KBM-7 (cell line): ENCODE data around the gene RARB.

Experiments
- DNase-seq: peaks from one replicate; pipeline ENCODE4 v3.0.0-alpha.2; 2015
- in situ Hi-C: fragments of 300-500 bp; cut with MboI; formaldehyde crosslinking; loops from 2 replicates; pipeline ENCODE4 v1.14.3; 2020; ENCODE audit warnings: low sequenced_read_pairs, low pct_unique_long_range_greater_than_20kb, mixed read lengths

The RARB gene

DNA sequence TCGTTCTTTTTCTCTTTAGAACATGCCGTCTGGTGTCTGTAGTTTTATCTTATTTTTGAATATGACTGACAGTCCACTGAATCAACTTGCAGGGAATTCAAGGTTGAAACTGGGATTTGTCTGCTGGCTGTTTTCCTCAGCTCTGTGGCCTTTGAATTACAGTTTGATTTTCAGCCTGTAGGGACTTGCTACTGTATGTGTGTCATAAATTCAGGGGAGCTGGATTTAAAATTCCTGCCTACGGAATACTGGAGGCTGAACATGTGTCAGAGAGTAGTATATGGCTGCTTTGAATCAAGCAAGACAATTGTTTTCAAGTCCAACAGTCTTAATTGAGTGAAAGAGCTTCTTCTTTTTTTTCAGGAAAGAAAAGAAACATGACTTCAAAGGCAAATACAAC lies 33.9 kb downstream of the RARB start:
- no peak for DNase-seq
- in situ Hi-C loops: no loop called here

DNA sequence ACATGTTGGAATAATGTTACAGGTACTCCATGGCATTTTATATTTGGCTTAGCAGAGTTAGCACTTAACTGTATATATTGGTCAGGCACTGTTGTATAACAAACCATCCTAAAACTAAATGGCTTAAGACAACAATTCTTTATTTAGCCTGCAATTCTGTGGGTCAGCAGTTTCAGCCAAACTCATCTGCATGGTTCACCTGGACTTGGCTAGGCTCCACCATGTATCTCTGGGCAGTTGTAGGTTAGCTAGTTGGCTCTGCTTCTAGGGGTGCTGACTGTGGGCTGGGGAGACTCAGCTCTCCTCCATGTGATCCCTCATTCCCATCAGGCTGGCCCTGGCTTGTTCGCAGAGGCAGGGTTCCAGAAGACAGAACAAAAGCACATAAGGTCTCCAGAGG lies 34.4 kb downstream of the RARB start:
- no peak for DNase-seq
- in situ Hi-C loops: no loop called here

DNA sequence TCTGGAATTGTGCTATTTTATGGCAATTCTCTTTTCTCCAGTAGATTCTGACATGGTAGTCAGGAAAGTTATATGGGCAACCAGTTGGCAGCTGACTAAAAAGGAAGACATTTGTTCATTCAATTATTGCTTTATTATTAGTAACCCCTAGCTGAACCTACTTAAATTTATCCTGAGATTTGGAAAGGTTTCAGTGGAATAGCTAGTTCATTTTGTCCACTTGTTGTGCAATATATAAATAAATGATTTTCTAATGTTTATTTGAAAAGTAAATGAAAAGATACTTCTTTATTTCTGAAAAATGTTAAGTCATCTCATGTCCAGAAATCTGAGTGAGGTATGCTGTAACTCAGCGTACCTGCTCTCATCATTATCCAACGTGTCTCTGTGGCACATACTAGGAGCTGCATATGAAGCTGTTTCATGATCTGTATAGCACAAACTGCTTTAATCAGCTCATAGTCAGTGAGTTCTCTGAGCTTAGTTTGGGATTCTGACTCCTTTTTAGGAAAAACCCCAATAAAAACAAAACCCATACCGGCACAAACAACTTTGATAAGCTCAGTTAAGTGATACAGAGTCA lies 35.9 kb downstream of the RARB start:
- in situ Hi-C loops: no loop called here
- DNase-seq: no peak

GRCh38 chr3:25465266-25465860 lies 37.3 kb downstream of the RARB start:
- no peak for DNase-seq
- in situ Hi-C loops: no loop called here

- DNase-seq: no peak
- in situ Hi-C loops: no loop called here
These were observed 40.8 kb downstream of the RARB start for GRCh38 chr3:25468866-25469319.

GRCh38 chr3:25469558-25469957 lies 41.5 kb downstream of the RARB start:
- DNase-seq: no peak
- in situ Hi-C loops: no loop called here

- DNase-seq: peak; percentile 3
- in situ Hi-C loops: no loop called here
These were observed 43.2 kb downstream of the RARB start for GRCh38 chr3:25471081-25471768.

GRCh38 chr3:25472153-25472552 lies 44.1 kb downstream of the RARB start:
- in situ Hi-C loops: no loop called here
- DNase-seq: no peak

DNA sequence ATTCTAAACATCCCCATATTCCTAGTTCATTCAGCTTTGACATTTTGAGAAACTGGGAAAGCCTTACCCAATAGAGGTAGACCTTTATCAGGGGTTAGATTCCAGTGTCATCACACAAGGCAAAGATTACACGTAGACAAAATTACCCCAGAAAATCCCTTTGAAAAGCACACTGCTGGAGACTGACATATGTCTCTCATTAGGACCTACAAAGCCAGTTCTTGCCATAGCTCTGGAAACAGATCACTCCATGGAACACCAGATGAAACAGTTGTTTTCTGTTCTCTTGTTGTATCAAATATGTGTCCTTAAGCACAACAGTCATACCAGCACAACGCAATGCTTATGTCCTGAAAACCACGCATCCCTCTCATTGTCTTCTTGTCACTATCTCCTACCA lies 44.7 kb downstream of the RARB start:
- in situ Hi-C loops: no loop called here

DNA sequence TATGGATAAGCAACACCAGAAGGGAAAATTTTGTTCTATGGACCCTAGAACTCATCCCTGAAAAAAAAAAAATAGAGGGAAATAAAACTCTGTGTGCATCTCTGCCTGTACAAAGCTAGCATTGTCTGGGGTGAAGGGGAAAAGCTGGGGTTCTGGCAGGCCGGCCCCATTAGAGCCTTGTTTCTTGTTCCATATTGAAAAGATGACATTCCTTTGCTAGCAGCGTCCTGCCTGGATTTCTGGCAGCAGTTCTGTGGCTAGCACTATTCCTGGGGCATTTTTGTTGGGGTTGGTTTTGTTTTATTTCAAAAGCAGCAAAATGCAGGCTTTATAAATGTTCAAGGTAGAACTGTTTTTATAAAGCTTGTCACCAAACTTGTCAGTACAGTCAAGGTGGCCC lies 45.2 kb downstream of the RARB start:
- no peak for DNase-seq
- in situ Hi-C loops: no loop called here

More for the DNA sequence above, 44.7 kb downstream of the RARB start:
- DNase-seq: no peak

DNA sequence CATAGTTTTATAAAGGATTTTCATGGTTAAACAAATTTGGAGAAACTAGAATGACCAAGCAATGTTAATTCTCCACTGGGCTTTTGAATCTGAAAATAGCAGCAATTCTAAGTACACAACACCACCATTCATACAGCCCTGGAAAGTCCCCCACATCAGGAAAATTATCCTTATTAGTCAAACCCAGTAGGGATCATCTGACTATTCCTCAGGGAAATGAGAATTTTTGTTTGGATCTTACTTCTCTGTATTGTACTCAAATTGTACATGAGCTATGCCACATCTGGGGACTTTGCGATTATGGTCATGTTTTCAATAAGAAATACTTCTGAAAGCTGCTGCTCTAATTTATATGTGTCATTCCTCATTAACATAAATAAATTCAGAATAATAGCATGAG lies 46.0 kb downstream of the RARB start:
- no peak for DNase-seq
- in situ Hi-C loops: no loop called here

DNA sequence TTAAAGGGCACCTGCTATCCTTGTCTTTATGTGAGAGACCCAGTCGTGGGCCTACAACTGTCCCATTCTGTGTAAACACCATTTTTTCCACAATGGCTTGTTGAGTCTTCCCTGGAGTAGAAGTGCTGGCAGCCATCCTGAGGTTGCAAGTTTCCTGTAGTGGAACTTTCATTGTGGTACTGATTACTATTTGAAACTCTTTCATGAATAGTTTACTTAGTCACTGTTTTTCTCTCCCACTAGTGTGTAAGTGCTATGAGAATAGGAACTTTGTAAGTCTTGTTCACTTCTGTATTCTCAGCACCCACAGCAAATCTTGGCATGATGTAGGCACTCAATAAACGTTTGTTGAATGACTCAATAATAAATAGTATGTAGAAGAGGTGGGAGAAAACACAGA lies 48.6 kb downstream of the RARB start:
- DNase-seq: no peak
- in situ Hi-C loops: no loop called here

- DNase-seq: no peak
- in situ Hi-C loops: no loop called here
These were observed 50.2 kb downstream of the RARB start for GRCh38 chr3:25478211-25478757.

- in situ Hi-C loops: no loop called here
- DNase-seq: no peak
These were observed 51.1 kb downstream of the RARB start for GRCh38 chr3:25478964-25479726.

DNA sequence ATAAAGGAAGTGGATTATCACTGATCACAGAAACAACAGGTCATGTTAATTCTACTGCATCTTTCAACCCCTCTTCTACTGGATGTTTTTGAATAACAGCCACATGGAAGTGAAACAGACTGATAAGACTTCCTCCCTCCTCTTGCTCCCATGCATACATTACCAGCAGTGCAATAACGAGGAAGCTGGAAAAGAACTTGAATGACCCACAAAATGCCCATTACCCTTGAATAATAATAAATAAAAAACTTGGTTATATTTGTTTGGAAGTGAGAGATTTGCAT lies 51.6 kb downstream of the RARB start:
- in situ Hi-C loops: no loop called here
- DNase-seq: no peak

DNA sequence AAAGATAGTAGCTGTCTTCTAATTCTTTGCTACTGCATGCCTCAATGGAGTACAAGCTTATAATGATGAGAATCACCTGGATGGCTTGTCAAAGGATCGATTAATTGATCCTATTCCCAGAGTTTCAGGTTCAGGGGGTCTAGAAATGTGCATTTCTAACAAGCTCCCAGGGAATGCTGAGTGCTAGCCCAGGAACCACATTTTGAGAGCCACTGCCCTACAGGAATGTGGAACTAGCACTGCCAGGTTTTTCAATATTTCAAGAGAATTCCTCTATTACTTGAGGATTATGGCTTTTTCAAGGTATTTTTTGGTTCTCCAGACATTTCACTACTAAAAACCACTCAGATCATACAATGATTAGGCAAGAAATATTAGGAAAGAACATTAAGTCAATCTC lies 52.7 kb downstream of the RARB start:
- in situ Hi-C loops: no loop called here
- no peak for DNase-seq

- no peak for DNase-seq
- in situ Hi-C loops: no loop called here
These were observed 53.3 kb downstream of the RARB start for GRCh38 chr3:25481386-25481785.

- in situ Hi-C loops: no loop called here
- no peak for DNase-seq
These were observed 55.4 kb downstream of the RARB start for GRCh38 chr3:25483456-25483855.

DNA sequence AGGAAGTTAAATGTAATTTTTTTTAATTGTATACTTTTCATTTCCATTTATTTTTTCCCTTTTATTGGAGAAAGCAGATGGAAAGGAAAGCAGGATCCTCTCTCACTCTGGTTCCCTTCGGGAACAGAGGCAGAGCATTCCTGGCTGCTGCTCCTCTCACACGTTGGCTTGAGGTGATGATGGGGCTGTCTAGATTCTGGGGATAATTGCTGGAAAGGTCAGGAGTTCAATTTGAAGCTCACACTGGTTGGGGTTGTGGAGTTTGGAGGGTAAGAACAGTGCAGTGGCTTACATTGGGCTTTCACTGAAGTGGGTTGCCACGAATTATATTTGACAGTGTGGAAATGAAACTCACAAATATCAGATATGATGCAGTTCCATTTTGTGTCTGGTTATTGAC lies 57.6 kb downstream of the RARB start:
- in situ Hi-C loops: no loop called here

DNA sequence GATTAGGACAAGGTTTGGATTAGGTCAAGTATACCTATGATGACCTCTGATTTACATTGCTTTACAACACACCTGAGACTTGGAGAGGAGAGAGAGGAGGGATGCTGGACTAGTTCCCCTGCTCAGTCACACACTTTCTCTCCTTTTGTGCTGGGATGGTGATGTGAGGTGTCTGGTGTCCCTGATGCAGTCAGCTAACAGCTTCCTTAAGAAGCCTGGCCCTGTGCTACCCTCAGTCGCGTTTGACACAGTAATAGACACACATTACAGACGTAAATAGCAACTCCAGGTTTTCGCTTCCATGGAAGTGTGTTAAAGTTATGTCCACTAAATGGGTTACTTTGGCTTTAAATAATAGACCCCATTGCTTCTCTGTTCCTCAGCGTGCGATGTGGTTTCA lies 58.9 kb downstream of the RARB start:
- in situ Hi-C loops: no loop called here
- DNase-seq: no peak

More for the DNA sequence above, 57.6 kb downstream of the RARB start:
- no peak for DNase-seq
